ENCODE results near the gene SLF2. TPM values are rescaled to one million over a fixed set of nuclear protein-coding genes. Genes with fewer than 3 reads are reported as not detected.

SLF2 gene
- total and polyA plus RNA-seq, 2 of the 13 experiments (the other 11 are each of a cell fraction or from before 2014, with no cell fraction given): 12.2 to 48.1 TPM

GRCh38 chr10:100970076-100970913 is 57.5 kb downstream of the SLF2 start (continued):
- TF ChIP-seq ZNF382 (CRISPR knock-in tag; IDR thresholded peaks at IDR 0.05; ENCODE audit: borderline replicate concordance): no peak
- TF ChIP-seq TRIM24 (CRISPR knock-in tag; IDR thresholded peaks at IDR 0.05): no peak
- TF ChIP-seq ZNF614 (CRISPR knock-in tag; IDR thresholded peaks at IDR 0.05; ENCODE audit: borderline replicate concordance): peak; percentile 67; the same call in 1 of the 2 replicates
- 0 out of 2 replicates have a peak, but pooled peaks have one; percentile 31 for TF ChIP-seq PITX1 (CRISPR knock-in tag; IDR thresholded peaks at IDR 0.05)
- TF ChIP-seq KLF13 (CRISPR knock-in tag; IDR thresholded peaks at IDR 0.05): no peak
- TF ChIP-seq MTA1 (CRISPR knock-in tag; IDR thresholded peaks at IDR 0.05; ENCODE audit: borderline replicate concordance): no peak
- no peak for TF ChIP-seq NCOA1 (CRISPR knock-in tag; IDR thresholded peaks at IDR 0.05)
- no peak for TF ChIP-seq TAF15 (IDR thresholded peaks at IDR 0.05; ENCODE audit: low read depth, low read length, poor library complexity, severe bottlenecking)
- no peak for TF ChIP-seq ARNT (IDR thresholded peaks at IDR 0.05)
- peak; percentile 8 for TF ChIP-seq ZNF781 (CRISPR knock-in tag; IDR thresholded peaks at IDR 0.05; ENCODE audit: borderline replicate concordance, not compliant biosample characterization)
- TF ChIP-seq MED1 (CRISPR knock-in tag; IDR thresholded peaks at IDR 0.05): peak; percentile 37
- no peak for TF ChIP-seq HOXA7 (CRISPR knock-in tag; IDR thresholded peaks at IDR 0.05)
- peak; percentile 62 for TF ChIP-seq THAP7 (CRISPR knock-in tag; IDR thresholded peaks at IDR 0.05)
- no peak for TF ChIP-seq RFXANK (CRISPR knock-in tag; IDR thresholded peaks at IDR 0.05)
- TF ChIP-seq NRL (CRISPR knock-in tag; IDR thresholded peaks at IDR 0.05; ENCODE audit: borderline replicate concordance): peak; percentile 6; the same call in 1 of the 2 replicates
- TF ChIP-seq ZNF317 (CRISPR knock-in tag; IDR thresholded peaks at IDR 0.05): no peak
- no peak for TF ChIP-seq HCFC1 (IDR thresholded peaks at IDR 0.05; ENCODE audit: low read depth, low read length)
- TF ChIP-seq CREM (IDR thresholded peaks at IDR 0.05): peak; percentile 57; the same call in 1 of the 2 replicates
- no peak for TF ChIP-seq CREM (CRISPR knock-in tag; IDR thresholded peaks at IDR 0.05)
- no peak for TF ChIP-seq ZNF784 (CRISPR knock-in tag; IDR thresholded peaks at IDR 0.05; ENCODE audit: borderline replicate concordance)
- TF ChIP-seq ZBTB3 (CRISPR knock-in tag; IDR thresholded peaks at IDR 0.05; ENCODE audit: borderline replicate concordance, low read depth): no peak
- TF ChIP-seq NCOA5 (CRISPR knock-in tag; IDR thresholded peaks at IDR 0.05): no peak
- TF ChIP-seq POLR2AphosphoS5 (IDR thresholded peaks at IDR 0.05; ENCODE audit: low read depth, low read length): peak; percentile 87
- TF ChIP-seq XRCC5 (optimal IDR thresholded peaks at IDR 0.05; ENCODE audit: low read length): no peak
- TF ChIP-seq THAP8 (CRISPR knock-in tag; IDR thresholded peaks at IDR 0.05; ENCODE audit: borderline replicate concordance): no peak
- no peak; the same call in 1 of the 2 replicates for TF ChIP-seq ZMAT3 (CRISPR knock-in tag; conservative IDR thresholded peaks at IDR 0.05)
- TF ChIP-seq ZNF263 (CRISPR knock-in tag; IDR thresholded peaks at IDR 0.05): peak; percentile 62; the same call in 1 of the 2 replicates
- TF ChIP-seq CC2D1A (CRISPR knock-in tag; IDR thresholded peaks at IDR 0.05): peak; percentile 66; the same call in 1 of the 2 replicates

Measured in HepG2 (cell line).